ENCODE measurements around the gene NAGPA. TPM values are rescaled to one million over a fixed set of nuclear protein-coding genes. Genes with fewer than 3 reads are reported as not detected.

NAGPA gene
- total and polyA plus RNA-seq, 2 of the 13 experiments (the other 11 are each of a cell fraction or from before 2014, with no cell fraction given), result 27.1 to 60.3 TPM

- intact Hi-C loops (cut with micrococcal nuclease; ENCODE audit: unreplicated experiment), result no loop called here
- no peak overlapping the region for H3K4me3 ChIP-seq (replicated peaks in 1 of 3; ENCODE audit: insufficient read depth in 1 of 3, low read depth in 2 of 3, low read length in 3 of 3)
- H3K27me3 ChIP-seq (ENCODE audit: control insufficient read depth in 1 of 2, insufficient read depth in 2 of 2, low read length in 2 of 2), result peaks cover 11 to 59% of the 10 kb centered on the region in 2 experiments; a peak in 4 of 5 replicates
- no peak for ATAC-seq
- ChIA-PET CTCF (ENCODE audit: low intra/inter-chr PET ratio, low total read pairs) (no interaction called here), POLR2A (interaction anchor here (1.3 kb wide), 1 partner anchor 24 kb away, joined by 3 read pairs; no protein-coding TSS in a partner anchor)
- no peak overlapping the region for H3K9ac ChIP-seq (ENCODE audit: insufficient read depth, low read depth, low read length)
- no peak for TF ChIP-seq FOXP1 (IDR thresholded peaks at IDR 0.05)
- TF ChIP-seq FOXP1 (CRISPR knock-in tag; IDR thresholded peaks at IDR 0.05), result no peak
- TF ChIP-seq, protein P1, sequence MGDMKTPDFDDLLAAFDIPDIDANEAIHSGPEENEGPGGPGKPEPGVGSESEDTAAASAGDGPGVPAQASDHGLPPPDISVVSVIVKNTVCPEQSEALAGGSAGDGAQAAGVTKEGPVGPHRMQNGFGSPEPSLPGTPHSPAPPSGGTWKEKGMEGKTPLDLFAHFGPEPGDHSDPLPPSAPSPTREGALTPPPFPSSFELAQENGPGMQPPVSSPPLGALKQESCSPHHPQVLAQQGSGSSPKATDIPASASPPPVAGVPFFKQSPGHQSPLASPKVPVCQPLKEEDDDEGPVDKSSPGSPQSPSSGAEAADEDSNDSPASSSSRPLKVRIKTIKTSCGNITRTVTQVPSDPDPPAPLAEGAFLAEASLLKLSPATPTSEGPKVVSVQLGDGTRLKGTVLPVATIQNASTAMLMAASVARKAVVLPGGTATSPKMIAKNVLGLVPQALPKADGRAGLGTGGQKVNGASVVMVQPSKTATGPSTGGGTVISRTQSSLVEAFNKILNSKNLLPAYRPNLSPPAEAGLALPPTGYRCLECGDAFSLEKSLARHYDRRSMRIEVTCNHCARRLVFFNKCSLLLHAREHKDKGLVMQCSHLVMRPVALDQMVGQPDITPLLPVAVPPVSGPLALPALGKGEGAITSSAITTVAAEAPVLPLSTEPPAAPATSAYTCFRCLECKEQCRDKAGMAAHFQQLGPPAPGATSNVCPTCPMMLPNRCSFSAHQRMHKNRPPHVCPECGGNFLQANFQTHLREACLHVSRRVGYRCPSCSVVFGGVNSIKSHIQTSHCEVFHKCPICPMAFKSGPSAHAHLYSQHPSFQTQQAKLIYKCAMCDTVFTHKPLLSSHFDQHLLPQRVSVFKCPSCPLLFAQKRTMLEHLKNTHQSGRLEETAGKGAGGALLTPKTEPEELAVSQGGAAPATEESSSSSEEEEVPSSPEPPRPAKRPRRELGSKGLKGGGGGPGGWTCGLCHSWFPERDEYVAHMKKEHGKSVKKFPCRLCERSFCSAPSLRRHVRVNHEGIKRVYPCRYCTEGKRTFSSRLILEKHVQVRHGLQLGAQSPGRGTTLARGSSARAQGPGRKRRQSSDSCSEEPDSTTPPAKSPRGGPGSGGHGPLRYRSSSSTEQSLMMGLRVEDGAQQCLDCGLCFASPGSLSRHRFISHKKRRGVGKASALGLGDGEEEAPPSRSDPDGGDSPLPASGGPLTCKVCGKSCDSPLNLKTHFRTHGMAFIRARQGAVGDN (CRISPR knock-in tag; IDR thresholded peaks at IDR 0.05), result peak; percentile 21; the same call in 1 of the 2 replicates
- no peak overlapping the region for H2AFZ ChIP-seq (ENCODE audit: low read length)
- peaks cover 53% of the 10 kb centered on the region for H3K4me1 ChIP-seq (ENCODE audit: insufficient read depth, low read length)
- no peaks in the 10 kb centered on the region for H3K36me3 ChIP-seq (replicated peaks in 1 of 2; ENCODE audit: control insufficient read depth in 1 of 2, insufficient read depth in 2 of 2, low read length in 2 of 2)
- WGBS (ENCODE audit: low lambda C conversion rate), result 24% methylated on average over 22 of the region's 22 CpGs
- no peak for DNase-seq (ENCODE audit: low spot score)
- in situ Hi-C loops (cut with HindIII; ENCODE audit: extremely low pct_ligation_motif_present, low pct_unique_long_range_greater_than_20kb), result no loop called here
- no TSS peak for BruUV-seq (replicated peaks)
- H4K20me1 ChIP-seq (ENCODE audit: insufficient read depth, low read length), result no peaks in the 10 kb centered on the region
- FAIRE-seq, result no peak
- no peaks in the 10 kb centered on the region for H3K9me3 ChIP-seq (ENCODE audit: low read length)
- no peak overlapping the region for H3K4me2 ChIP-seq (ENCODE audit: low read depth, low read length)
- H3K79me2 ChIP-seq (ENCODE audit: insufficient read depth, low read length), result no peaks in the 10 kb centered on the region
- H3K27ac ChIP-seq (ENCODE audit: extremely low read length, insufficient read depth, low read length), result no peak overlapping the region
Observed at GRCh38 chr16:5006348-5007193, 27.2 kb downstream of the NAGPA start.

Data from HepG2 (cell line).